ENCODE results near the gene PICK1.

The PICK1 gene

DNA sequence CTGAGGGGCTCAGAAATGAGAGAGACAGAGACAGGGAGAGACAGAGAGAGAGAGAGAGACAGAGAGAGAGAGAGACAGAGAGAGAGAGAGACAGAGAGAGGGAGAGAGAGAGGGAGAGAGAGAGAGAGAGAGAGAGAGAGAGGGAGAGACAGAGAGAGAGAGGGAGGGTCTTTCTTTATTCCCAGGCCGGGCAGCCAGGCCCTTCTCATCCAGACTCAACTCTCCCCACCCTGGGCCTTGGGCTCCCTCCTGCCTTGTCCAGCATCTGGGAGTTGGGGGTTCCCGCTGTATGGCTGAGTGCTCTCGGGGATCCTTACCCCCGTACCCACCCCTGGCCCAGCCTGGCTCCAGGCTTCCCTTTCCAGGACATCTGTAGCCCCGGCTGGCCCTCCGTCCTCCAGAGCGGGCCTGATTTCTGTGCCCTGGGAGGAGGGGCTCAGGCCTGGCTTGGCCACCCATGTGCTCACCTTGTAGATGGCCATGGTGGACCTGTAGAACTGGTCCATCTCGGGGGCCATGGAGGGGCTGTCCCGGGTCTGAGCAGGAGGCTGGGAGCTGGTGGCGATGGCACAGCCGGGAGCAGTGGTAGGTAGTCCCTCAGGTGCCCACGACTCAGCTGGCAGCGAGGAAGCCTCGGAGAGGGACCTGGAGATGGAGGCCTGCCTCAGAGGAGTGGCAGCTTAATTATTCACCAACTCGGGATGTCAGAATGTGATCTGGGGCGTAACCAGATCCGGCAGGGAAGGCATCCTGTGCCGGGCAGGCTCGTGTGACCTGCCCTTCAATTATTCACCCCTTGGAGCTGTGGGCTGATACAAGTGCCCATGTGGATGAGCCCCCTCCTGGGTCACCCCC is 53.0 kb downstream of the PICK1 start, which contains the start of gene BAIAP2L2:
BAIAP2L2 (minus strand) TSS at position 677 of the 855 bp plus-strand sequence; CDS start at position 518, 159 bp downstream.
- TF ChIP-seq, protein P1, sequence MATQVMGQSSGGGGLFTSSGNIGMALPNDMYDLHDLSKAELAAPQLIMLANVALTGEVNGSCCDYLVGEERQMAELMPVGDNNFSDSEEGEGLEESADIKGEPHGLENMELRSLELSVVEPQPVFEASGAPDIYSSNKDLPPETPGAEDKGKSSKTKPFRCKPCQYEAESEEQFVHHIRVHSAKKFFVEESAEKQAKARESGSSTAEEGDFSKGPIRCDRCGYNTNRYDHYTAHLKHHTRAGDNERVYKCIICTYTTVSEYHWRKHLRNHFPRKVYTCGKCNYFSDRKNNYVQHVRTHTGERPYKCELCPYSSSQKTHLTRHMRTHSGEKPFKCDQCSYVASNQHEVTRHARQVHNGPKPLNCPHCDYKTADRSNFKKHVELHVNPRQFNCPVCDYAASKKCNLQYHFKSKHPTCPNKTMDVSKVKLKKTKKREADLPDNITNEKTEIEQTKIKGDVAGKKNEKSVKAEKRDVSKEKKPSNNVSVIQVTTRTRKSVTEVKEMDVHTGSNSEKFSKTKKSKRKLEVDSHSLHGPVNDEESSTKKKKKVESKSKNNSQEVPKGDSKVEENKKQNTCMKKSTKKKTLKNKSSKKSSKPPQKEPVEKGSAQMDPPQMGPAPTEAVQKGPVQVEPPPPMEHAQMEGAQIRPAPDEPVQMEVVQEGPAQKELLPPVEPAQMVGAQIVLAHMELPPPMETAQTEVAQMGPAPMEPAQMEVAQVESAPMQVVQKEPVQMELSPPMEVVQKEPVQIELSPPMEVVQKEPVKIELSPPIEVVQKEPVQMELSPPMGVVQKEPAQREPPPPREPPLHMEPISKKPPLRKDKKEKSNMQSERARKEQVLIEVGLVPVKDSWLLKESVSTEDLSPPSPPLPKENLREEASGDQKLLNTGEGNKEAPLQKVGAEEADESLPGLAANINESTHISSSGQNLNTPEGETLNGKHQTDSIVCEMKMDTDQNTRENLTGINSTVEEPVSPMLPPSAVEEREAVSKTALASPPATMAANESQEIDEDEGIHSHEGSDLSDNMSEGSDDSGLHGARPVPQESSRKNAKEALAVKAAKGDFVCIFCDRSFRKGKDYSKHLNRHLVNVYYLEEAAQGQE (IDR thresholded peaks at IDR 0.05; ENCODE audit: insufficient read depth in 1 of 2, low read depth in 2 of 2, low read length in 2 of 2), result no peak
- TF ChIP-seq POLR2AphosphoS5 (IDR thresholded peaks at IDR 0.05; ENCODE audit: low read depth, low read length) (no peak), TAF1 (IDR thresholded peaks at IDR 0.05; ENCODE audit: borderline replicate concordance, insufficient read depth, low read length) (no peak), SIN3A (IDR thresholded peaks at IDR 0.05; ENCODE audit: borderline replicate concordance, insufficient read depth, low read length) (no peak), FOXP2 (optimal IDR thresholded peaks at IDR 0.05; ENCODE audit: borderline replicate concordance, extremely low read depth, extremely low read length, insufficient read depth) (no peak)

DNA sequence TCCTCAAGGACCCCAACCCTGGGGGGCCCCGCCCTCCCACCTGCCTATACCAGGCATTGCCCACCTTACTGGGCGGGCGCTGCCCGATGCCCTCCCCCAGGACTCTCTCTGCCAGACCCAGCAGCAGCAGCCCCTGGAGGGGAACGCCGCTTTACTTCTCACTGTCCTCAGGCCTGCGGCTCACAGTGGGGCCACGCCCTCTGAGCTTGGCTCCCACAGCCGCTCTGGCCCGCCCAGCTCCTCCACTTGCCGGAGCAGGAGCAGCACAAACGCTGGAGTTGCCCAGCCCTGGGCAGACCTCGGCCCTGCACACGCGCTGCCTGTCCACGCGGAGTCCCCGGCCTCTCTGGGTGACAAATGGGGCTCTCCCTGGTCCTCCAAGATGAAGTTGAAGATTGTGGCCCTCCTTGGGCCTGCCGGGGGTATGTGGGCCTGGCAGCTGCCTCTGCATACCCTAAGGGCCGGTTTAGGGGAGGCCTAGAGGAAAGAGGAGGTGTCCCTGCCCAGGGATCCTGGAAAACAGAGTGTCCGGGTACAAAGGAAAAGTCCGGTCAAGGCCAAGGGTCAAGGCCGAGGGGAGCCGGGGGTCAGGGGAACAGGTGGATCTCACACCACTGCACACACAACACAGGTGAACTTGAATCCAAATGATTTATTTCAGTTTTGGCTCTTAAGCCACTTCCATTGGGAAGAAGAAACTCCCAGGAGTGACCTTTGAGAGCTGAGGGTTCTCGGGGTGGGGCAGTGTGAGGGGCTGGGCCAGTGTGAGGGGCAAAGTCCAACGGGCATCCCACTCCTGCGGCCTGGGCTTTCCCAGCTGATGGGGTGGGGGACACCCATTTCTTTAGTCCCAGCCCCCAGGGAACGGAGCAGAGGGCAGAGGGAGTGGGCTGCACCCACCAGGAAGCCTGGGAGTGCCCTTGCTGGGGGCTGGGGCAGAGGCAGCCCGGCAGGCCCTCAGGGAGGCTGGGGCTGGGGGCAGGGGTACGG is 54.0 kb downstream of the PICK1 start:
- no peak for TF ChIP-seq TAF1 (IDR thresholded peaks at IDR 0.05; ENCODE audit: borderline replicate concordance, insufficient read depth, low read length)
- TF ChIP-seq POLR2AphosphoS5 (IDR thresholded peaks at IDR 0.05; ENCODE audit: low read depth, low read length), result no peak
- TF ChIP-seq SIN3A (IDR thresholded peaks at IDR 0.05; ENCODE audit: borderline replicate concordance, insufficient read depth, low read length), result no peak
- TF ChIP-seq, protein P1 (IDR thresholded peaks at IDR 0.05; ENCODE audit: insufficient read depth in 1 of 2, low read depth in 2 of 2, low read length in 2 of 2), result no peak
- no peak for TF ChIP-seq FOXP2 (optimal IDR thresholded peaks at IDR 0.05; ENCODE audit: borderline replicate concordance, extremely low read depth, extremely low read length, insufficient read depth)

DNA sequence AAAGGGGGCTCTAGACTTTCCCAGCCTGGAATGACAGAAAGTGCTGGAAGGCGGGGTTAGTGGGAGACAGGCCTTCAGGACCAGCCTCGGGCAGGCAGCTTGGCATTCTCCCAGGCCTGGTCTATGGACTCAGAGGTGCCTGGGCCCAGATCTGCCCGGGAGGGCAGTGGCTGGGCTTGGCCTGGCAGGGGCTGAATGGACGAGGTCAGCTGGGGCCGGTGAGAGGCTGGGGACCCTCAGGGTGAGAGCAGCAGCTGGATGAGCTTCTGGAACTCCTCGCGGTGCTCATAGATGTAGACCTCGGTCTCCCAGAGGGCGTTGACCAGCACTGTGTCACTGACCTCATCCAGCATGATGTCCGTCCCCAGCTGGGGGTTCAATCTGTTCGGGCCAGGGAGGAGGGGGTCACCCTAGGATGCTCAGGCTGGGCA is 54.7 kb downstream of the PICK1 start:
- TF ChIP-seq TAF1 (IDR thresholded peaks at IDR 0.05; ENCODE audit: borderline replicate concordance, insufficient read depth, low read length), result no peak
- TF ChIP-seq, protein P1 (IDR thresholded peaks at IDR 0.05; ENCODE audit: insufficient read depth in 1 of 2, low read depth in 2 of 2, low read length in 2 of 2), result no peak
- TF ChIP-seq SIN3A (IDR thresholded peaks at IDR 0.05; ENCODE audit: borderline replicate concordance, insufficient read depth, low read length), result no peak
- TF ChIP-seq FOXP2 (optimal IDR thresholded peaks at IDR 0.05; ENCODE audit: borderline replicate concordance, extremely low read depth, extremely low read length, insufficient read depth), result no peak
- no peak for TF ChIP-seq POLR2AphosphoS5 (IDR thresholded peaks at IDR 0.05; ENCODE audit: low read depth, low read length)

DNA sequence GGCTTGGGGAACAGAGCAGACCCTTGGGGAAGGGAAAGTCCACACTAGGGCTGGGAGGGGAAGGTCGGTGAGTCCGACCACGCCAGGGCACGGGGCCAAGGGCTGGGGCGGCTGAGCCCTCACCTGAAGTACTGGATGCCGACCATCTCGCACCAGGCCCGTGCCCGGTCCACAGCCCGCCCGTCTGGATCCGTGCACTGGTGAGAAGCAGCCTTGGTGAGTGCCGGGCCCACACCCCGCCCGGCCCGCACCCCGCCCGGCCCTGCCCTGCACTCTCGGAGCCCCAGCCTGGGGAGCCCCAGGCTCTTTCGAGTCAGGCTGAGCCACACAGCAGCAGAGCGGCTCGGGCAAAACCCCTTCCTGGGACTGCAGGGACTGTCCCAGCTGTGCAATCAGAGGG is 55.2 kb downstream of the PICK1 start:
- TF ChIP-seq, protein P1 (IDR thresholded peaks at IDR 0.05; ENCODE audit: insufficient read depth in 1 of 2, low read depth in 2 of 2, low read length in 2 of 2), result no peak
- TF ChIP-seq FOXP2 (optimal IDR thresholded peaks at IDR 0.05; ENCODE audit: borderline replicate concordance, extremely low read depth, extremely low read length, insufficient read depth) (no peak), SIN3A (IDR thresholded peaks at IDR 0.05; ENCODE audit: borderline replicate concordance, insufficient read depth, low read length) (no peak), POLR2AphosphoS5 (IDR thresholded peaks at IDR 0.05; ENCODE audit: low read depth, low read length) (no peak), TAF1 (IDR thresholded peaks at IDR 0.05; ENCODE audit: borderline replicate concordance, insufficient read depth, low read length) (no peak)
